Endothelial cell of umbilical vein (primary cell): ENCODE results near the gene SF3B5. TPM values are rescaled to one million over a fixed set of nuclear protein-coding genes. Genes with fewer than 3 reads are reported as not detected.

Source experiments
- BruUV-seq: library from RNA; stranded (reverse); fragments of 400-500 nt; replicated peaks from 2 replicates; lab custom pipeline; 2021; lab: Mats Ljungman, UMichigan
- CTCF ChIA-PET: fragments of 300-600, 350-600 bp; sonication (Branson Sonifier 250); formaldehyde crosslinking; loops from one replicate; lab custom pipeline; 2021; ENCODE audit warnings: antibody characterized with exemption, inconsistent platforms; lab: Charles Lee
- POLR2A ChIA-PET: fragments of 300-600, 350-600 bp; sonication (Branson Sonifier 250); formaldehyde crosslinking; loops from one replicate; lab custom pipeline; 2021; ENCODE audit warnings: antibody characterized with exemption, inconsistent platforms; lab: Charles Lee
- DNase-seq: peaks from one replicate; pipeline ENCODE4 v3.0.0-alpha.2; 2011; ENCODE audit warnings: low read depth, low spot score
- FAIRE-seq: peaks from 2 replicates; lab custom pipeline; 2011; peaks lifted over from hg19 to GRCh38; lab: Jason Lieb, UNC
- H2AFZ ChIP-seq: 2 replicates; pipeline ENCODE4 v1.6.0; 2012; ENCODE audit warnings: low read depth, low read length, control low read depth, inconsistent platforms
- H3K27ac ChIP-seq: 2 replicates; pipeline ENCODE4 v1.5.1; 2011; ENCODE audit warnings: low read depth, mild to moderate bottlenecking, control low read depth, low read length, moderate library complexity; ENCODE audit not compliant: insufficient read depth
- H3K27me3 ChIP-seq, 2 experiments: 2 replicates each; pipeline versions ENCODE4 v1.6.0 to v1.6.1; 2011; ENCODE audit warnings: low read length in 2 of 2, mixed read lengths in 1 of 2; ENCODE audit not compliant: control insufficient read depth in 2 of 2, insufficient read depth in 2 of 2
- H3K36me3 ChIP-seq, 2 experiments: 2 replicates in 1 of 2; 3 replicates in 1 of 2; pipeline ENCODE4 v1.5.1; 2011; ENCODE audit warnings: low read length in 2 of 2, mild to moderate bottlenecking in 1 of 2, moderate library complexity in 1 of 2; ENCODE audit not compliant: control insufficient read depth in 2 of 2, insufficient read depth in 2 of 2; ENCODE audit errors: extremely low read depth in 1 of 2
- H3K4me1 ChIP-seq: 3 replicates; pipeline ENCODE4 v1.5.1; 2011; ENCODE audit warnings: mild to moderate bottlenecking, low read length; ENCODE audit not compliant: control insufficient read depth, insufficient read depth; ENCODE audit errors: extremely low read depth
- H3K4me2 ChIP-seq: 2 replicates; pipeline ENCODE4 v1.6.1; 2011; ENCODE audit warnings: low read length, control low read depth, mixed read lengths; ENCODE audit not compliant: insufficient read depth
- H3K4me3 ChIP-seq, 3 experiments: fragments of 200-600 bp in 1 of 3; sonication (generic), shearing (Covaris generic) in 1 of 3; replicated peaks in 1 of 3; 2 replicates each; pipeline ENCODE4 v1.5.1; 2011 to 2016; ENCODE audit warnings: control low read depth in 3 of 3, low read length in 3 of 3, mild to moderate bottlenecking in 2 of 3, inconsistent platforms in 1 of 3, low read depth in 1 of 3, moderate library complexity in 1 of 3; ENCODE audit not compliant: insufficient read depth in 1 of 3
- H3K79me2 ChIP-seq: 2 replicates; pipeline ENCODE4 v1.6.0; 2012; ENCODE audit warnings: low read length, inconsistent platforms; ENCODE audit not compliant: control insufficient read depth, insufficient read depth
- H3K9ac ChIP-seq: replicated peaks from 2 replicates; pipeline ENCODE3; 2011; ENCODE audit warnings: low read length, control low read depth; ENCODE audit not compliant: insufficient read depth; ENCODE audit errors: extremely low read depth
- H3K9me1 ChIP-seq: replicated peaks from 3 replicates; pipeline ENCODE4 v1.6.0; 2011; ENCODE audit warnings: mild to moderate bottlenecking, low read length; ENCODE audit not compliant: control insufficient read depth, insufficient read depth; ENCODE audit errors: extremely low read depth
- H3K9me3 ChIP-seq: replicated peaks from 2 replicates; pipeline ENCODE4 v1.5.1; 2012; ENCODE audit warnings: low read length, inconsistent platforms; ENCODE audit not compliant: control insufficient read depth, insufficient read depth
- H4K20me1 ChIP-seq: replicated peaks from 2 replicates; pipeline ENCODE3; 2011; ENCODE audit warnings: mild to moderate bottlenecking, low read length; ENCODE audit not compliant: control insufficient read depth, insufficient read depth; ENCODE audit errors: extremely low read depth
- EZH2 ChIP-seq: IDR thresholded peaks from 2 replicates; pipeline ENCODE4 v1.6.1; 2012; ENCODE audit warnings: borderline replicate concordance, low read depth, mild to moderate bottlenecking, moderate library complexity, low read length, inconsistent platforms; ENCODE audit not compliant: severe bottlenecking
- FOS ChIP-seq: IDR thresholded peaks from 2 replicates; pipeline ENCODE4 v1.6.1; 2011; ENCODE audit warnings: mild to moderate bottlenecking, low read length, moderate library complexity, borderline replicate concordance; ENCODE audit not compliant: insufficient read depth
- GATA2 ChIP-seq: IDR thresholded peaks from 2 replicates; pipeline ENCODE4 v1.7.0; 2011; ENCODE audit warnings: low read depth, mild to moderate bottlenecking, moderate library complexity, mixed read lengths, low read length; ENCODE audit not compliant: insufficient read length, insufficient read depth
- JUN ChIP-seq: IDR thresholded peaks from 2 replicates; pipeline ENCODE4 v1.6.1; 2011; ENCODE audit warnings: borderline replicate concordance, low read depth; ENCODE audit not compliant: insufficient read length, insufficient read depth
- MYC ChIP-seq: IDR thresholded peaks from one replicate; pipeline ENCODE4 v1.6.1; 2011; ENCODE audit warnings: mild to moderate bottlenecking, low read depth, low read length
- POLR2A ChIP-seq: IDR thresholded peaks from 2 replicates; pipeline ENCODE4 v1.6.1; 2012; ENCODE audit warnings: low read depth, mild to moderate bottlenecking, control low read depth, low read length
- POLR2AphosphoS5 ChIP-seq: IDR thresholded peaks from 2 replicates; pipeline ENCODE4 v1.6.1; 2012; ENCODE audit warnings: low read depth, mild to moderate bottlenecking, control low read depth, low read length, moderate library complexity; ENCODE audit not compliant: insufficient read depth
- dilution Hi-C: fragments of 300-500 bp; cut with MboI; formaldehyde crosslinking; loops from one replicate; pipeline ENCODE4 v1.15.0; 2019; ENCODE audit warnings: low sequenced_read_pairs; ENCODE audit not compliant: extremely low pct_ligation_motif_present
- intact Hi-C: fragments of 100-400 bp; cut with micrococcal nuclease; formaldehyde crosslinking; loops from one replicate; pipeline ENCODE4 v1.10.0; 2022
- polyA plus RNA-seq, 4 experiments: library from polyadenylated mRNA; depleted of rRNA in 3 of 4; stranded (reverse) in 3 of 4; unstranded in 1 of 4; fragments of >200 nt; gene quantifications; 2 replicates each; pipeline versions ENCODE4 v1.2.1 to v1.2.3, GENCODE V29; 2011 to 2012; ENCODE audit warnings: missing spikeins in 1 of 4
- total RNA-seq: library from RNA; stranded (reverse); gene quantifications from 2 replicates; pipeline ENCODE4 v1.2.3, GENCODE V29; 2021
- TF ChIP-seq, protein P1 (sequence below): IDR thresholded peaks from 2 replicates; pipeline ENCODE4 v1.6.1; 2011; ENCODE audit not compliant: insufficient read depth, insufficient read length
- TF ChIP-seq, protein P2 (sequence below), 2 donors: IDR thresholded peaks; 1 replicate in 1 of 2; 2 replicates in 1 of 2; pipeline ENCODE4 v1.5.1; 2011; ENCODE audit warnings: low read length in 2 of 2, mild to moderate bottlenecking in 2 of 2, moderate library complexity in 2 of 2, control low read depth in 1 of 2, inconsistent platforms in 1 of 2, low read depth in 1 of 2; ENCODE audit not compliant: insufficient read depth in 1 of 2; ENCODE audit errors: extremely low read depth in 1 of 2

The SF3B5 gene
- total and polyA plus RNA-seq, 2 donors (not counting 3 experiments of a cell fraction or from before 2014, with no cell fraction given) = 185 to 540 TPM

DNA sequence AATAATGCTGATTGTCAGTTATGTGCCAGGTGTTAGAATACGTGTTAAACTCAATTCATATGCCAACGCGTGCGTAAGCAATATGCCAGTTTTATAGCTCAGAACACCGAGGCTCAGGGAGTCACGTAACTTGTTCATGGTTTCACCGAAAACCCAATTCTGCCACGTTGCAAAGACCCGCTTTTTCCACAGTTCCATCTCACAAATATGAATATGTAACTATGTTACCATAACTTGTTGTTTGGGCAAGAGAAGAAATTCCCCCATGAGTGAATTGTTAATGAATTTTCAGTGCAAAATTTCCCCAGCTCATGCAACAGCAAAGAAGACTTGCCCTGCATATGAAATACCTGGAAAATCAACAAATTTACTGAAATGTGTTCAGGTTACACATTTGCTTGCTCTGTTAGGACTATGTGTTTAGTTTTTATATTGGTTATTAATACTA lies 30.1 kb downstream of the SF3B5 start:
- FAIRE-seq = no peak
- BruUV-seq = no TSS peak
- dilution Hi-C loops (no loop called here), intact Hi-C loops (no loop called here)
- peak; percentile 9 for DNase-seq
- Histone ChIP-seq H3K79me2 (no peaks in the 10 kb centered on the region), H3K9ac (no peak overlapping the region), H3K9me1 (no peaks in the 10 kb centered on the region), H3K4me1 (peaks cover 3% of the 10 kb centered on the region), H4K20me1 (no peaks in the 10 kb centered on the region), H2AFZ (no peak overlapping the region), H3K27ac (no peak overlapping the region), H3K4me3 (no peak overlapping the region), H3K9me3 (no peaks in the 10 kb centered on the region), H3K27me3 (peaks cover 40 to 60% of the 10 kb centered on the region in 2 experiments), H3K4me2 (peak overlapping the region; percentile 78), H3K36me3 (no peaks in the 10 kb centered on the region)
- TF ChIP-seq, protein P1, sequence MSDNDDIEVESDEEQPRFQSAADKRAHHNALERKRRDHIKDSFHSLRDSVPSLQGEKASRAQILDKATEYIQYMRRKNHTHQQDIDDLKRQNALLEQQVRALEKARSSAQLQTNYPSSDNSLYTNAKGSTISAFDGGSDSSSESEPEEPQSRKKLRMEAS = no peak
- no peak for TF ChIP-seq JUN
- no peak for TF ChIP-seq EZH2
- TF ChIP-seq, protein P2, sequence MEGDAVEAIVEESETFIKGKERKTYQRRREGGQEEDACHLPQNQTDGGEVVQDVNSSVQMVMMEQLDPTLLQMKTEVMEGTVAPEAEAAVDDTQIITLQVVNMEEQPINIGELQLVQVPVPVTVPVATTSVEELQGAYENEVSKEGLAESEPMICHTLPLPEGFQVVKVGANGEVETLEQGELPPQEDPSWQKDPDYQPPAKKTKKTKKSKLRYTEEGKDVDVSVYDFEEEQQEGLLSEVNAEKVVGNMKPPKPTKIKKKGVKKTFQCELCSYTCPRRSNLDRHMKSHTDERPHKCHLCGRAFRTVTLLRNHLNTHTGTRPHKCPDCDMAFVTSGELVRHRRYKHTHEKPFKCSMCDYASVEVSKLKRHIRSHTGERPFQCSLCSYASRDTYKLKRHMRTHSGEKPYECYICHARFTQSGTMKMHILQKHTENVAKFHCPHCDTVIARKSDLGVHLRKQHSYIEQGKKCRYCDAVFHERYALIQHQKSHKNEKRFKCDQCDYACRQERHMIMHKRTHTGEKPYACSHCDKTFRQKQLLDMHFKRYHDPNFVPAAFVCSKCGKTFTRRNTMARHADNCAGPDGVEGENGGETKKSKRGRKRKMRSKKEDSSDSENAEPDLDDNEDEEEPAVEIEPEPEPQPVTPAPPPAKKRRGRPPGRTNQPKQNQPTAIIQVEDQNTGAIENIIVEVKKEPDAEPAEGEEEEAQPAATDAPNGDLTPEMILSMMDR (IDR thresholded peaks at IDR 0.05; ENCODE audit: extremely low read depth in 1 of 2, insufficient read depth in 1 of 2, low read depth in 1 of 2, low read length in 2 of 2) = no peak
- no peak for TF ChIP-seq POLR2AphosphoS5
- TF ChIP-seq MYC = no peak
- no peak for TF ChIP-seq GATA2
- no peak for TF ChIP-seq POLR2A
- TF ChIP-seq FOS = no peak
- CTCF ChIA-PET = interaction anchor here (1.1 kb wide), 1 partner anchor 9 kb away, joined by 3 read pairs; no protein-coding TSS in a partner anchor
- POLR2A ChIA-PET = no interaction called here
